Measurements from ENCODE around the gene ROBO1.
"Not testable (repeated sequence)": the region's sequence is repeated elsewhere in the genome, so short reads cannot be mapped to it uniquely, and the experiment has no call there.

ROBO1 gene

GRCh38 chr3:79767905-79768267 lies at the start of gene ROBO1:
Gene ROBO1 (minus strand): TSS chr3:79767998.
- DNase-seq, result no peak

- no peak for DNase-seq
Observed at GRCh38 chr3:79817224-79817623, 49.4 kb upstream of the ROBO1 start.

GRCh38 chr3:79815478-79815877 lies 47.7 kb upstream of the ROBO1 start:
- DNase-seq, result no peak

GRCh38 chr3:79810581-79810980 lies 42.8 kb upstream of the ROBO1 start:
- DNase-seq, result no peak

- no peak for DNase-seq
Observed at GRCh38 chr3:79810092-79810491, 42.3 kb upstream of the ROBO1 start.

GRCh38 chr3:79809106-79809505 lies 41.3 kb upstream of the ROBO1 start:
- no peak for DNase-seq

- DNase-seq, result no peak
Observed at GRCh38 chr3:79808515-79808914, 40.7 kb upstream of the ROBO1 start.

GRCh38 chr3:79790177-79790576 lies 22.4 kb upstream of the ROBO1 start:
- not testable (repeated sequence) for DNase-seq

- DNase-seq, result no peak
Observed at GRCh38 chr3:79773291-79773690, 5.5 kb upstream of the ROBO1 start.

- DNase-seq, result no peak
Observed at GRCh38 chr3:79769229-79769628, 1.4 kb upstream of the ROBO1 start.

GRCh38 chr3:79767194-79767904 lies 449 bp downstream of the ROBO1 start:
- no peak for DNase-seq

- no peak for DNase-seq
Observed at GRCh38 chr3:79766496-79767193, 1.2 kb downstream of the ROBO1 start.

- DNase-seq, result no peak
Observed at GRCh38 chr3:79765911-79766310, 1.9 kb downstream of the ROBO1 start.

- DNase-seq, result no peak
Observed at GRCh38 chr3:79761441-79761840, 6.4 kb downstream of the ROBO1 start.

- DNase-seq, result no peak
Observed at GRCh38 chr3:79751703-79752102, 16.1 kb downstream of the ROBO1 start.

- no peak for DNase-seq
Observed at GRCh38 chr3:79737530-79737929, 30.3 kb downstream of the ROBO1 start.

GRCh38 chr3:79729096-79729495 lies 38.7 kb downstream of the ROBO1 start:
- DNase-seq, result no peak

GRCh38 chr3:79726786-79727185 lies 41.0 kb downstream of the ROBO1 start:
- no peak for DNase-seq

GRCh38 chr3:79724206-79724605 lies 43.6 kb downstream of the ROBO1 start:
- no peak for DNase-seq

GRCh38 chr3:79690072-79690471 lies 77.7 kb downstream of the ROBO1 start:
- DNase-seq, result no peak

GRCh38 chr3:79685108-79685507 lies 82.7 kb downstream of the ROBO1 start:
- no peak for DNase-seq

- DNase-seq, result no peak
Observed at GRCh38 chr3:79684041-79684440, 83.8 kb downstream of the ROBO1 start.

- DNase-seq, result no peak
Observed at GRCh38 chr3:79672731-79673130, 95.1 kb downstream of the ROBO1 start.

- DNase-seq, result no peak
Observed at GRCh38 chr3:79672075-79672474, 95.7 kb downstream of the ROBO1 start.

- DNase-seq, result no peak
Observed at GRCh38 chr3:79670178-79670577, 97.6 kb downstream of the ROBO1 start.

All from NCI-H2029 treated with DMSO at 0.1 percent for 48 hours (cell line).